ENCODE measurements around the gene ADAP1.
A peak's percentile ranks its signal among the peaks of the same experiment; 100 is the strongest.

Gene ADAP1

GRCh38 chr7:914521-915194 is 39.8 kb downstream of the ADAP1 start:
- no peak overlapping the region for H3K27ac ChIP-seq
- no peak overlapping the region for H3K4me3 ChIP-seq
- TF ChIP-seq, protein P1, sequence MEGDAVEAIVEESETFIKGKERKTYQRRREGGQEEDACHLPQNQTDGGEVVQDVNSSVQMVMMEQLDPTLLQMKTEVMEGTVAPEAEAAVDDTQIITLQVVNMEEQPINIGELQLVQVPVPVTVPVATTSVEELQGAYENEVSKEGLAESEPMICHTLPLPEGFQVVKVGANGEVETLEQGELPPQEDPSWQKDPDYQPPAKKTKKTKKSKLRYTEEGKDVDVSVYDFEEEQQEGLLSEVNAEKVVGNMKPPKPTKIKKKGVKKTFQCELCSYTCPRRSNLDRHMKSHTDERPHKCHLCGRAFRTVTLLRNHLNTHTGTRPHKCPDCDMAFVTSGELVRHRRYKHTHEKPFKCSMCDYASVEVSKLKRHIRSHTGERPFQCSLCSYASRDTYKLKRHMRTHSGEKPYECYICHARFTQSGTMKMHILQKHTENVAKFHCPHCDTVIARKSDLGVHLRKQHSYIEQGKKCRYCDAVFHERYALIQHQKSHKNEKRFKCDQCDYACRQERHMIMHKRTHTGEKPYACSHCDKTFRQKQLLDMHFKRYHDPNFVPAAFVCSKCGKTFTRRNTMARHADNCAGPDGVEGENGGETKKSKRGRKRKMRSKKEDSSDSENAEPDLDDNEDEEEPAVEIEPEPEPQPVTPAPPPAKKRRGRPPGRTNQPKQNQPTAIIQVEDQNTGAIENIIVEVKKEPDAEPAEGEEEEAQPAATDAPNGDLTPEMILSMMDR (IDR thresholded peaks at IDR 0.05) = no peak
- no peak for DNase-seq (ENCODE audit: low spot score)

DNA sequence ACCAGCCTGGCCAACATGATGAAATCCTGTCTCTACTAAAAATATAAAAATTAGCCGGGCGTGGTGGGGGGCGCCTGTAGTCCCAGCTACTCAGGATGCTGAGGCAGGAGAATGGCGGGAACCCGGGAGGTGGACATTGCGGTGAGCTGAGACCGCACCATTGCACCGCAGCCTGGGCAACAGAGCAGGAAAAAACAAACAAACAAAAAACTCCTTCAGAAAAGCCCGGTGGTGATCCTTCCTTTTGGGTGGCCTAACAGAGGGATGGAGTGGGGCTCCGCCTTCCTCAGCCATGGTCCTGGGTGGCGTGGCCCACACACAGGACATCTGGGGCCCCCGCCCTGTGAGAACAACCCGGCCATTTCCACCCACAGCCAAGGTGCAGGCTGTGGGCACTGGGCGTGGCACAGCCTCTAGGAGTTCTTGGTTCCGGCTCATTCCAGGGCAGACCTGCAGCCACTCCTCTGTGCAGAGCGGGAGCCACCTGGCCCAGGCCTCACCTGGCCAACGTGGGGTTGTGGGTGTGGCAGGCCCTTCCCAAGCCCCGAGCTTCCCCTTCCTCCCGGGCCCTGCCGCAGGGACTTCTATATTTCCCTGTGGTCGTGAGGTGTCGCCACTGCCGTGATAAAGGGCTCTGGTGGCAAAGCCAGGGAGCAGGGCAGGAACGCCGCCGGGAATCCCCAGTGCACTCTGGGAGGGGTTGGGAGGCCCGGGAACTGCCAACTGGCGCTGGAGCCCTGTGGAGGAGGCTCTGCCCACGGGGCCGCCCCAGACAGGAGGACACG is 40.6 kb downstream of the ADAP1 start:
- no peak overlapping the region for H3K4me3 ChIP-seq
- no peak for DNase-seq (ENCODE audit: low spot score)
- TF ChIP-seq, protein P1 (IDR thresholded peaks at IDR 0.05) = no peak
- no peak overlapping the region for H3K27ac ChIP-seq

- H3K27ac ChIP-seq = no peak overlapping the region
These were observed 42.5 kb downstream of the ADAP1 start for GRCh38 chr7:911791-912480.

DNA sequence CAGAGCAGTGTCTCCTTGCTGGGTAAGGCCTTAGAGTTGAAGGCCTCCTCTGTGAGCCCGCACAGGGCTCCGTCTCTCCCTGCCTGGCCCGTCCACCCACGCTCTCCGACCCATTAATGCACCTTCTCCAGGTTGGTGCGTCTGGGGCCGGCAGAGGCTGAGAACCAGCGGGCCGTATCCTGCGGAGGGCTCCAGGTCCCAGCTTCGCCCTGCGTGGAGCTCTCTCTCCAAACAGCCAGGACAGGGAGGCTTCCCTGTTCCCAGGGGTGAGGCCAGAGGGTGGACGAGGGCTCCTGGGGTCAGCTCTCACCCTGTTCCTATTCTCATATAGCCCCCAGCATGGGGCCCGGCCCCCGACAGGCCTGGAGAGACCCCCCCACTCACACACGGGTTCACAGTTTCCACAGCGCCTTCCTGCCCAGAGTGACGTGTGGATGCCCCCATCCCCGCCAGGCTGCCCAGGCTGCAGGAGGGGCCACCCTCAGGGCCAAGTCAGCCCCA is 43.5 kb downstream of the ADAP1 start:
- no peak overlapping the region for H3K27ac ChIP-seq
- H3K4me3 ChIP-seq = no peak overlapping the region
- DNase-seq (ENCODE audit: low spot score) = no peak
- TF ChIP-seq, protein P1 (IDR thresholded peaks at IDR 0.05) = no peak

More at GRCh38 chr7:911791-912480, 42.5 kb downstream of the ADAP1 start:
- TF ChIP-seq, protein P1 (IDR thresholded peaks at IDR 0.05) = no peak
- H3K4me3 ChIP-seq = no peak overlapping the region
- DNase-seq (ENCODE audit: low spot score) = no peak

- Histone ChIP-seq H3K4me3 (no peak overlapping the region), H3K27ac (no peak overlapping the region)
- DNase-seq (ENCODE audit: low spot score) = no peak
- TF ChIP-seq, protein P1 (IDR thresholded peaks at IDR 0.05) = no peak
These were observed 44.0 kb downstream of the ADAP1 start for GRCh38 chr7:910441-910861.

DNA sequence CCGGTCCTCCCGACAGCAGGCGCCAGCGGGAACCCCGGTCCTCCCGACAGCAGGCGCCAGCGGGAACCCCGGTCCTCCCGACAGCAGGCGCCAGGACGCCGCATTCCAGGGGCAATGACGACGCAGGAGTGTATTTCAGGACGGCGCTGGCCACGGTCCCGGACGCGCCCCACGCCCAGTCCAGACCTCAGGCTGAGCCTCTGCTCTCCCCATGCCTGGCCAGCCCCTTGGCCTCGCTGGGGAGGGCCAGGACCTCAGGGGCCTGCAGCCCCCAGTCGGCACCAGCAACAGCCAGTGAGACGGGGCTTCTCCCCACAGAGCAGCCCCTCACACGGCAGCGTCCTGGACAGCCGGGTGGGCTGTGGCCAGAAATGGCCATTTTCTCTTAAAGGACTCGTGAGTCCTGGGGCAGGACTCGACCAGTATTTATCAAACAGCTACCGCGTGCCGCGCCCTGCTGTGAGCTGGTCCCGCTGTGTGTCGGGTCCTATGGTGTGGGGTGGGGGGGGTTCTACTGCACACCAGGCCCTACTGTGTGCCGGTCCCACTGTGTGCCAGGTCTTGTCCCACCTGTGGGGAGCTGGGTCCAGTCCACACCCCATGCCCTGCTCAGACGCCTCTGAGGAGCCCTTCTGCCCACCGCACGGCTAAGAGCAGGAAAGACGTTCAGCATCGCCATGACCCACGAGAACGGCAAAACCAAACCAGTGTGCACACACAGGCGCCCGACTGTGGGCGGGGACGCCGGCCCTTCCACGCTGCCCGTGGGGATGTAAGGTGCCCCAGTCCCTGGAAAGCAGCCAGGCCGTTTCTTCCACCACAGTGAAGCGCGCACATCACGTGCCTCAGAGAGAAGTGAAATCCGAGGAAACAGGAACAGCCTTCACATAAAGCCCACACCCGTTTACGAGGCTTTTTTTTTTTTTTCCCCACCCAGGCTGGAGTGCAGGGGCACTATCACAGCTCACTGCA is 44.8 kb downstream of the ADAP1 start:
- Histone ChIP-seq H3K27ac (peak overlapping the region in 1 of 2 donors; percentile 32), H3K4me3 (peak overlapping the region; percentile 57)
- TF ChIP-seq, protein P1 (IDR thresholded peaks at IDR 0.05) = no peak
- DNase-seq (ENCODE audit: low spot score) = no peak

All from coronary artery (tissue), 2 donors.